Esophagus muscularis mucosa (tissue), 4 donors: ENCODE measurements around the gene MADD.

Experiments
- EP300 ChIP-seq: sonication (generic); formaldehyde crosslinking; IDR thresholded peaks from one replicate; pipeline ENCODE4 v1.6.1; 2017; ENCODE audit warnings: antibody characterized with exemption
- POLR2A ChIP-seq: fragments of 450-650 bp; IDR thresholded peaks from one replicate; pipeline ENCODE4 v1.6.1; 2017; ENCODE audit warnings: antibody characterized with exemption, moderate library complexity, mild to moderate bottlenecking, low read depth
- POLR2AphosphoS5 ChIP-seq, 2 donors: sonication (generic); formaldehyde crosslinking; IDR thresholded peaks; one replicate each; pipeline ENCODE4 v1.6.1; 2017; ENCODE audit warnings: antibody characterized with exemption in 2 of 2
- TF ChIP-seq, protein P1 (sequence below), 3 experiments: fragments of 200-600 bp in 2 of 3; fragments of 450-650 bp in 1 of 3; sonication (generic) in 2 of 3; IDR thresholded peaks; one replicate each; pipeline ENCODE4 v1.5.1; 2017 to 2019; ENCODE audit warnings: antibody characterized with exemption in 3 of 3, mild to moderate bottlenecking in 2 of 3, moderate library complexity in 1 of 3

- TF ChIP-seq, protein P1, sequence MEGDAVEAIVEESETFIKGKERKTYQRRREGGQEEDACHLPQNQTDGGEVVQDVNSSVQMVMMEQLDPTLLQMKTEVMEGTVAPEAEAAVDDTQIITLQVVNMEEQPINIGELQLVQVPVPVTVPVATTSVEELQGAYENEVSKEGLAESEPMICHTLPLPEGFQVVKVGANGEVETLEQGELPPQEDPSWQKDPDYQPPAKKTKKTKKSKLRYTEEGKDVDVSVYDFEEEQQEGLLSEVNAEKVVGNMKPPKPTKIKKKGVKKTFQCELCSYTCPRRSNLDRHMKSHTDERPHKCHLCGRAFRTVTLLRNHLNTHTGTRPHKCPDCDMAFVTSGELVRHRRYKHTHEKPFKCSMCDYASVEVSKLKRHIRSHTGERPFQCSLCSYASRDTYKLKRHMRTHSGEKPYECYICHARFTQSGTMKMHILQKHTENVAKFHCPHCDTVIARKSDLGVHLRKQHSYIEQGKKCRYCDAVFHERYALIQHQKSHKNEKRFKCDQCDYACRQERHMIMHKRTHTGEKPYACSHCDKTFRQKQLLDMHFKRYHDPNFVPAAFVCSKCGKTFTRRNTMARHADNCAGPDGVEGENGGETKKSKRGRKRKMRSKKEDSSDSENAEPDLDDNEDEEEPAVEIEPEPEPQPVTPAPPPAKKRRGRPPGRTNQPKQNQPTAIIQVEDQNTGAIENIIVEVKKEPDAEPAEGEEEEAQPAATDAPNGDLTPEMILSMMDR (IDR thresholded peaks at IDR 0.05), result no peak
- no peak for TF ChIP-seq POLR2A
- no peak for TF ChIP-seq POLR2AphosphoS5 (IDR thresholded peaks at IDR 0.05)
- TF ChIP-seq EP300, result no peak
These were observed 96.1 kb downstream of the MADD start for GRCh38 chr11:47366020-47366490.
